Activated naive CD4-positive, alpha-beta T cell treated with anti-CD3 and anti-CD28 coated beads, Interleukin-2, amount 10 ng/mL, durations not matched to agents 7 days and 5 days (primary cell): ENCODE results near the gene ARHGAP42.

ENCODE experiments used
- CTCF ChIA-PET: fragments of 350-600 bp; sonication (Branson Sonifier 250); formaldehyde crosslinking; loops from one replicate; lab custom pipeline; 2021; ENCODE audit warnings: antibody characterized with exemption; lab: Charles Lee
- DNase-seq: peaks from one replicate; pipeline ENCODE4 v3.0.0-alpha.2; 2020
- H3K27ac Mint-ChIP-seq: one replicate; pipeline ENCODE4 v1.8.0; 2021; ENCODE audit warnings: mild to moderate bottlenecking, moderate library complexity, mixed read lengths
- H3K27me3 Mint-ChIP-seq: one replicate; pipeline ENCODE4 v1.8.0; 2021; ENCODE audit warnings: mild to moderate bottlenecking, mixed read lengths
- H3K36me3 Mint-ChIP-seq: one replicate; pipeline ENCODE4 v1.8.0; 2021; ENCODE audit warnings: mixed read lengths
- H3K4me1 Mint-ChIP-seq: one replicate; pipeline ENCODE4 v1.8.0; 2021; ENCODE audit warnings: mixed read lengths
- H3K4me3 Mint-ChIP-seq: one replicate; pipeline ENCODE4 v1.8.0; 2021; ENCODE audit warnings: mild to moderate bottlenecking, moderate library complexity, mixed read lengths
- H3K9me3 Mint-ChIP-seq: one replicate; pipeline ENCODE4 v1.8.0; 2021; ENCODE audit warnings: mixed read lengths

The ARHGAP42 gene

GRCh38 chr11:100719362-100719761 lies 32.3 kb downstream of the ARHGAP42 start:
- no peaks in the 10 kb centered on the region for H3K9me3 Mint-ChIP-seq
- H3K27ac Mint-ChIP-seq: no peak overlapping the region

GRCh38 chr11:100719809-100720221 lies 32.7 kb downstream of the ARHGAP42 start:
- no peak overlapping the region for H3K4me3 Mint-ChIP-seq
- no peaks in the 10 kb centered on the region for H3K4me1 Mint-ChIP-seq
- H3K27ac Mint-ChIP-seq: no peak overlapping the region
- DNase-seq: no peak
- H3K9me3 Mint-ChIP-seq: no peaks in the 10 kb centered on the region
- H3K36me3 Mint-ChIP-seq: no peaks in the 10 kb centered on the region
- CTCF ChIA-PET: no interaction called here
- H3K27me3 Mint-ChIP-seq: no peaks in the 10 kb centered on the region

More at GRCh38 chr11:100719362-100719761, 32.3 kb downstream of the ARHGAP42 start:
- CTCF ChIA-PET: no interaction called here
- Mint-ChIP-seq H3K27me3 (no peaks in the 10 kb centered on the region), H3K4me1 (no peaks in the 10 kb centered on the region), H3K36me3 (no peaks in the 10 kb centered on the region), H3K4me3 (no peak overlapping the region)
- DNase-seq: no peak

DNA sequence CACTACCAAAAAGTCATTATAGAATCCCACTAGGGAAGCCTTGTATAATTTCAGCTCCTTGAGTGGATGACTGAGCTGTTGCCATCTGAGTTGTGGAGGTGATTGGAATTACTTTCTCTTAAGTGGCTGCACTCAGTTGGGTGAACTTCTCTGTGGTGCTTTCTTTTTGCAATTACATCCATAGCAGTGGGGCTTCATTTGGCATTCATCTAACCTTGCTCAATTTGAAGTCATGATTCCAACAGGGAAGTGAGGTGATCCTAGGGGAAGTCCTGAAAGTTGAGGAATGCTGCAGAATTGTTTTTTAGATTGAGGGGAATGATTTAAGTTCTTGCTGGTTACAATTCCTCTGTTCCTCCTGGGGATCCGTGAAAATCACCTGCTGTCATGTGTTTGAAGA lies 39.6 kb downstream of the ARHGAP42 start:
- no peaks in the 10 kb centered on the region for H3K27me3 Mint-ChIP-seq
- no peak overlapping the region for H3K4me3 Mint-ChIP-seq
- no peaks in the 10 kb centered on the region for H3K4me1 Mint-ChIP-seq
- peaks cover 3% of the 10 kb centered on the region for H3K9me3 Mint-ChIP-seq
- H3K27ac Mint-ChIP-seq: no peak overlapping the region
- no peaks in the 10 kb centered on the region for H3K36me3 Mint-ChIP-seq
- CTCF ChIA-PET: interaction anchor here (0.7 kb wide), 1 partner anchor 156 kb away, joined by 3 read pairs; no protein-coding TSS in a partner anchor
- no peak for DNase-seq

DNA sequence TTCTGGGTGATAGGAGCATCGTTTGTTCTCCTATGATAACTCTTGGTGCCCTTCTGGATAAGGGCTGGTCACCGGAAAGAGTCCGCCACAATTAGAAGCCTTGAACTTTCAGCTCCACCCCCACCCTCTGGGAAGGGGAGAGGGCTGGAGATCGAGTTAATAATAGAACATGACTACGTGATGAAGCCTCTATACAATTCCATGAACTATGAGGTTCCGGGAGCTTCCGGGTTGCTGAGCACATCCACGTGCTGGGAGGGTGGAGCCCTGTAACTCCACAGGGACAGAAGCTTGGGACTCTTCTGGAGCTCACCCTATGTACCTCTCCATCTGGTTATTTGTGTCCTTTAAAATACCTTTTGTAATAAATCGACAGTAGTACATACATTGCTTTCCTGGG lies 40.3 kb downstream of the ARHGAP42 start:
- no peaks in the 10 kb centered on the region for H3K4me1 Mint-ChIP-seq
- H3K9me3 Mint-ChIP-seq: peaks cover 3% of the 10 kb centered on the region
- no peak for DNase-seq
- H3K36me3 Mint-ChIP-seq: no peaks in the 10 kb centered on the region
- no peak overlapping the region for H3K27ac Mint-ChIP-seq
- H3K27me3 Mint-ChIP-seq: no peaks in the 10 kb centered on the region
- no peak overlapping the region for H3K4me3 Mint-ChIP-seq
- CTCF ChIA-PET: no interaction called here

DNA sequence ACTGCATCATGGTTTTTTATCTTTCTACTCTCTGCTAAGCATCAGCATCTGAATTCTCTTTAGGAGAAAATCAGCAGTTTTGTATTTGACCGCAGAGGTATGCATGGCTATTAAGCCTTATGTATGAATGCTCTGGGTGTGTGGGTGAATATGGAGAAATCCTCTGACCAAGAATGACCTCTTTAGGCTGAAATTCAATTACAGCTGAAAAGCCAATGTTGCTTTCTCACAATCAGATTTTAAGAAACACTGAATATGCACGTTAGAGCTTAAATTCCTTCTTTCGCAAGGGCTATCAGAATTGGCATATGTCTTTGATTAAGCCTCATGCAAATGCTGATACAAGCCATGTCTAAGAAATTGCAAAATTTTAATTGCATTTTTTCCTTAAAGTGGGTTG lies 43.2 kb downstream of the ARHGAP42 start:
- Mint-ChIP-seq H3K9me3 (peaks cover 6% of the 10 kb centered on the region), H3K36me3 (no peaks in the 10 kb centered on the region), H3K27me3 (no peaks in the 10 kb centered on the region), H3K4me3 (no peak overlapping the region), H3K27ac (no peak overlapping the region), H3K4me1 (no peaks in the 10 kb centered on the region)
- CTCF ChIA-PET: no interaction called here
- no peak for DNase-seq

DNA sequence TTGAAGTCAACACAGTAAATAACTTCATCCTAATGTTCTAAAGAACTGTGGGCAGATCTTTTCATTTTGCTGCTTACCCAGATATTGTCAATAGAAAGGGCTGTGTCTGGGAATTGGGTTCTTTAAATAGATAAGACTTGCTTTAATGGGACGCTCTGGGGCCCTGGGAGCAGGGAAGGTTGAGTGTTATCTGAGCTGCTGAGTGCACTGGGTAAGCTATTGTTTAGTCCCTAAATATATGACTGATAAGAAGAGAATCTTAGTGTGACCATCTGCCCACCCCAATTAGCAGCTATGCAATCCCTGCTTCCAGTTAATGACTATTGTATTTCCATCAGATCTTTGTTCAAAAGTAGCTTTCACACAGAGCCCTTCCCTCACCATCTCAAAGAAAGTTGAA lies 44.4 kb downstream of the ARHGAP42 start:
- H3K27me3 Mint-ChIP-seq: no peaks in the 10 kb centered on the region
- DNase-seq: no peak
- no peak overlapping the region for H3K27ac Mint-ChIP-seq
- H3K4me3 Mint-ChIP-seq: no peak overlapping the region
- no peaks in the 10 kb centered on the region for H3K36me3 Mint-ChIP-seq
- CTCF ChIA-PET: no interaction called here
- H3K4me1 Mint-ChIP-seq: no peaks in the 10 kb centered on the region
- peaks cover 6% of the 10 kb centered on the region for H3K9me3 Mint-ChIP-seq

DNA sequence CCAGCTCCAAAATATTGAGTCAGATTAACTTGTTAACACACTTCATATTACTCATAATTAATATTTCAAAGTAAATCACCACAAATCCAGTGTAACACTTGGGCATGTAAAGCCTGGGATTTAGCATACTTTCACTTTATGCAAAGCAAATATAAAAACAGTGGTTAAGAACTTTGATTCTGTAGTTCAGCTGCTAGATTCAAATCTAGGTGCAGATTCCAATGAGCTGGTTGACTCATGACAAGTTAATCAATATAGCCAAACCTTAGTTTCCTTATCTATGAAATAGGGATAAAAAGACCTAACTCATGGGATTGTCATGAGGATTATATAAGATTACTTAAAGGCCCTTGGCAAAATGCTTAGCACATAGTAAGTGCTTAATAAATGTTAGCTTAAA lies 45.9 kb downstream of the ARHGAP42 start:
- no peak for DNase-seq
- CTCF ChIA-PET: no interaction called here
- H3K4me3 Mint-ChIP-seq: no peak overlapping the region
- H3K27ac Mint-ChIP-seq: no peak overlapping the region
- no peaks in the 10 kb centered on the region for H3K36me3 Mint-ChIP-seq
- no peaks in the 10 kb centered on the region for H3K27me3 Mint-ChIP-seq
- H3K9me3 Mint-ChIP-seq: peaks cover 3% of the 10 kb centered on the region
- no peaks in the 10 kb centered on the region for H3K4me1 Mint-ChIP-seq

DNA sequence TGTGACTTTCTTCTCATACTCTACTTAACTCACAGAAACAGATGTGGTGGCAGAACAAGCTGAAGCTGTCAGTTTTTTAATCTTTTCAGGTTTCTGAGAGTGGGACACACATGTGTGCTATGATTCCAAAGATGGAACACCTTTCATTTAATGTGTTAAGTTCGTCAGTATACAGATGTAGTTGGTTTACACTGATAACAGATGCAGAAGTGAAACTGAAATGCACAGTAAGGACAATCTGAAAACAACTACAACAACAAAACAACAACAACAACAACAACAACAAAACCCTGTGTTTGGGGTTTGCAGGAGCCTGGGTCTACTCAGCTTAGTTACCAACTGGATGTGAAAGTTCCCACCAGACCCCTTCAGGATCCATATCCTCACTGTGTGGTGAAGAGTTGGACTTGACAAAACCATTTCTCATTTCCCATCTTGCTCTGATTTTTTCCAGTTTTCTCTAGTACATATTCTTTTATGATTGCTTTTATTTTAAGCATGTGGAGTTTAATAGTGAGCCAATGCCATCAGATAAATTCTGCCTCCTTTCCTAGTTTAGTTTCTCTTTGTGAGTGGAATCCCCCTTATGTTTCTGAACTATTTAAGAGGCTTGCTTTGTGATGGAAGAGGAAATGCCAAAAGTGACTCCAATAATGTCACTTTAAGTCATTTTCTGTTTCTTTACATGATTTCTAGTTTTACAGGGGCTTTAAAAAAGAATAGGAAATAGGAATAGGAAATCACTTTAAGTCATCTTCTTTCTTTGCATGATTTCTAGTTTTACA lies 47.8 kb downstream of the ARHGAP42 start:
- peaks cover 3% of the 10 kb centered on the region for H3K9me3 Mint-ChIP-seq
- DNase-seq: no peak
- H3K36me3 Mint-ChIP-seq: no peaks in the 10 kb centered on the region
- CTCF ChIA-PET: no interaction called here
- H3K4me3 Mint-ChIP-seq: no peak overlapping the region
- no peaks in the 10 kb centered on the region for H3K27me3 Mint-ChIP-seq
- no peak overlapping the region for H3K27ac Mint-ChIP-seq
- no peaks in the 10 kb centered on the region for H3K4me1 Mint-ChIP-seq

- H3K9me3 Mint-ChIP-seq: peaks cover 3% of the 10 kb centered on the region
- no peaks in the 10 kb centered on the region for H3K4me1 Mint-ChIP-seq
- no peak overlapping the region for H3K27ac Mint-ChIP-seq
- no peak overlapping the region for H3K4me3 Mint-ChIP-seq
- H3K27me3 Mint-ChIP-seq: no peaks in the 10 kb centered on the region
- no peak for DNase-seq
- CTCF ChIA-PET: no interaction called here
- no peaks in the 10 kb centered on the region for H3K36me3 Mint-ChIP-seq
Measured at GRCh38 chr11:100735949-100736675, 49.0 kb downstream of the ARHGAP42 start.

GRCh38 chr11:100738701-100739270 lies 51.7 kb downstream of the ARHGAP42 start:
- Mint-ChIP-seq H3K27me3 (no peaks in the 10 kb centered on the region), H3K4me1 (no peaks in the 10 kb centered on the region), H3K27ac (no peak overlapping the region), H3K4me3 (no peak overlapping the region), H3K36me3 (no peaks in the 10 kb centered on the region), H3K9me3 (peaks cover 3% of the 10 kb centered on the region)
- DNase-seq: no peak
- CTCF ChIA-PET: no interaction called here

DNA sequence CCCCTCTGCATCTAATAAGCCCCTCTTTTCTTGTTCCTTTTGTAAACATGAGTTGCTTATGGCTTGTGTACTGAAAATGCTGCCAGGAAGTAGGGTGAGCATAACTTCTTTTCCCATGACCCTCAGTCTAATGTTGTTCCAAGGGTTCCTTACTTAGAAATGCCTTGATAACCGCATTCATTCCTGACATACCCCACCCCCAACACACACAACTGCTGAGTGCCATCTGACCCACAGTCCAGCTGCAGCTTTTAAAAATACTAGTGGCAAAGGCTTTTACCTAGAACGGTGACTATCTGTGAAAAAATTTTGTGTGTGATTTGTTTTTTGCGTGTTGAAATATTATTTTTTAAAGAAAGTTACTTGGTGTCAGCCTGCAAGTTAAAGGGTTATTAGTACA lies 52.6 kb downstream of the ARHGAP42 start:
- Mint-ChIP-seq H3K9me3 (peaks cover 3% of the 10 kb centered on the region), H3K36me3 (no peaks in the 10 kb centered on the region), H3K4me3 (no peak overlapping the region), H3K27me3 (no peaks in the 10 kb centered on the region), H3K4me1 (no peaks in the 10 kb centered on the region), H3K27ac (no peak overlapping the region)
- CTCF ChIA-PET: no interaction called here
- DNase-seq: no peak

- H3K4me3 Mint-ChIP-seq: no peak overlapping the region
- H3K9me3 Mint-ChIP-seq: no peaks in the 10 kb centered on the region
- CTCF ChIA-PET: no interaction called here
- no peaks in the 10 kb centered on the region for H3K36me3 Mint-ChIP-seq
- H3K4me1 Mint-ChIP-seq: no peaks in the 10 kb centered on the region
- H3K27me3 Mint-ChIP-seq: no peaks in the 10 kb centered on the region
- no peak overlapping the region for H3K27ac Mint-ChIP-seq
- no peak for DNase-seq
Measured at GRCh38 chr11:100740440-100740839, 53.4 kb downstream of the ARHGAP42 start.

- Mint-ChIP-seq H3K4me3 (no peak overlapping the region), H3K27me3 (no peaks in the 10 kb centered on the region), H3K4me1 (no peaks in the 10 kb centered on the region), H3K36me3 (no peaks in the 10 kb centered on the region), H3K27ac (no peak overlapping the region), H3K9me3 (peaks cover 2% of the 10 kb centered on the region)
- CTCF ChIA-PET: no interaction called here
- no peak for DNase-seq
Measured at GRCh38 chr11:100741866-100742625, 55.0 kb downstream of the ARHGAP42 start.

DNA sequence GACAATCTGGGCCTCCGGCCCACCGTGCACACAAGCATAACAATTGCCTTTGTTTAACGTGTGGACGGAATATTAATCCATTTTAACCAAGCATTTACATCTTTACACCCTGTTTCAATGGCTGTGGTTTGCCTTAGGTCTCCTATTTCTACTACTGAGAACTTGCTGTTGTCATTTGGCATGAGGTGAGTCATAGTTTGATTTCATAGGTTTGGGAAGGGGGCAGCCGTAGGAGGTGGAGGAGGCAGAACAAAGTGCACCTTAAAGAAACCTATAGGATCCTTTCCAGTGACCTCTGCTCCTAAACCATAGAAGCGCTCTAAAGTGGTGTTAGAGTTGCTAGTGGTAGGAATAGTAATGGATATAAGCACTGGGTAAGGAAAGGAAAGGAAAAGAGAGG lies 59.4 kb downstream of the ARHGAP42 start:
- DNase-seq: no peak
- H3K9me3 Mint-ChIP-seq: peaks cover 10% of the 10 kb centered on the region
- no peak overlapping the region for H3K27ac Mint-ChIP-seq
- CTCF ChIA-PET: no interaction called here
- no peaks in the 10 kb centered on the region for H3K36me3 Mint-ChIP-seq
- H3K4me1 Mint-ChIP-seq: no peaks in the 10 kb centered on the region
- H3K27me3 Mint-ChIP-seq: no peaks in the 10 kb centered on the region
- no peak overlapping the region for H3K4me3 Mint-ChIP-seq
